A549 (cell line): ENCODE data around the gene TSHZ2.

ENCODE experiments used
- CHD2 ChIP-seq: fragments of 150-350 bp; IDR thresholded peaks from 2 replicates; pipeline ENCODE4 v1.6.1; 2014; ENCODE audit warnings: low read length; ENCODE audit not compliant: partially characterized antibody
- CHD4 ChIP-seq: fragments of 200-600 bp; sonication (generic); IDR thresholded peaks from 2 replicates; pipeline ENCODE4 v1.6.1; 2016; ENCODE audit warnings: antibody characterized with exemption, mild to moderate bottlenecking, borderline replicate concordance
- CTCF ChIP-seq: fragments of >200 bp; sonication (Bioruptor Twin); formaldehyde crosslinking; IDR thresholded peaks from 3 replicates; pipeline ENCODE4 v1.5.1; 2016
- ESRRA ChIP-seq: fragments of 150-350 bp; IDR thresholded peaks from 2 replicates; pipeline ENCODE4 v1.6.1; 2014; ENCODE audit warnings: mild to moderate bottlenecking, low read length, borderline replicate concordance
- KDM1A ChIP-seq: fragments of 200-600 bp; sonication (generic); IDR thresholded peaks from 2 replicates; pipeline ENCODE4 v1.6.1; 2016; ENCODE audit warnings: low read depth, mild to moderate bottlenecking
- KDM5A ChIP-seq: fragments of 200-600 bp; sonication (generic); IDR thresholded peaks from 2 replicates; pipeline ENCODE4 v1.6.1; 2016; ENCODE audit warnings: antibody characterized with exemption, mild to moderate bottlenecking
- POLR2A ChIP-seq: IDR thresholded peaks from 2 replicates; pipeline ENCODE4 v1.6.1; 2012; ENCODE audit warnings: mild to moderate bottlenecking, low read length
- RNF2 ChIP-seq: fragments of 200-600 bp; sonication (generic); IDR thresholded peaks from 2 replicates; pipeline ENCODE4 v1.6.1; 2016; ENCODE audit warnings: low read depth, mild to moderate bottlenecking, antibody characterized with exemption, moderate library complexity, borderline replicate concordance
- SMC3 ChIP-seq: fragments of >200 bp; sonication (Bioruptor Twin); formaldehyde crosslinking; IDR thresholded peaks from 3 replicates; pipeline ENCODE4 v1.6.1; 2018; ENCODE audit warnings: inconsistent platforms
- SREBF2 ChIP-seq: fragments of 450-650 bp; IDR thresholded peaks from 2 replicates; pipeline ENCODE4 v1.6.1; 2014; ENCODE audit warnings: mild to moderate bottlenecking, moderate library complexity
- USF2 ChIP-seq: fragments of 450-650 bp; IDR thresholded peaks from 2 replicates; pipeline ENCODE4 v1.6.1; 2014; ENCODE audit warnings: antibody characterized with exemption
- ZFP36 ChIP-seq: fragments of 450-650 bp; IDR thresholded peaks from 2 replicates; pipeline ENCODE4 v1.6.1; 2014; ENCODE audit warnings: borderline replicate concordance; ENCODE audit not compliant: partially characterized antibody

- TF ChIP-seq SMC3 (no peak), ZFP36 (no peak), POLR2A (no peak), KDM5A (no peak), KDM1A (no peak), CHD4 (no peak), CTCF (no peak), ESRRA (no peak), SREBF2 (no peak), USF2 (no peak), CHD2 (no peak), RNF2 (no peak)
Measured at GRCh38 chr20:53522696-53523095, 550.5 kb downstream of the TSHZ2 start.
